ENCODE measurements around the gene LTF. TPM values are rescaled to one million over a fixed set of nuclear protein-coding genes. Genes with fewer than 3 reads are reported as not detected.

The LTF gene
- total and polyA plus RNA-seq, 10 of the 15 experiments (the other 5 are each of a cell fraction or from before 2014, with no cell fraction given): 0.03 to 0.31 TPM; not detected in 8

DNA sequence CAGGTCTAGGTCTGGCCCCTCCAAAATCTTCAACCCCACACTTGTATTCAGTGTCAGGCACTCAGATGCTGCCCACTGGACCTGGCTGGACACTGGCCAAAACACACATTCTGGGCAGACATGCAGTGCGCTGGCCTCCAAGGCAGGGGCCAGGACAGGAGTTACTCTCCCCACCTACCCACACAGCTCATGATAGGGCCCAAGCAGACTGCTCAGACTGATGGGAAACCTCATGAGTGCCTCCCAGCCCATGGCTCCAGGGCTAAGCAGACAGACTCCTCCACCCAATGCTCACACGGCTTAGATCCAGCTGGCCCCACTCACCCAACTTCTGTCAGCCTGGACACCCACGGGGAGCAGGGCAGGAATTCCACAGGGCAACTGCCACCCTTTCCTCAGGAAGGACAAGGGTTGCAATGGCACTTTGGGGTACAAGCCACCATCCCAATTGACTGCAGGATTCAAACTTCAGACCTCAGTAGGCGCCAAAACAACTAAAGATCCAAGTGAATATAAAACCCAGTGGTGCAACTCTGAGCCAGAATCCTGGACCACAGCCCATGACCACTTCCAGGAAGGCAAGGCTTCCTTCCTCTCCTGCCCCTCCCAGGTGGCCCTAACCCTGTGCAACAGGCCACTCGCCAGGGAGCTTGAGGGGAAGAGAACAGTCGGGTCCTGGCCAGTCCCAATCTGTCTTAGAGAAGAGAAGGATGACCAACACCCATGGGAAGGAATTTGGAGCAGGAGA is 1.4 kb downstream of the LTF start (continued):
- TF ChIP-seq NFYA (IDR thresholded peaks at IDR 0.05; ENCODE audit: borderline replicate concordance, low read depth, low read length) (no peak), PAX5 (IDR thresholded peaks at IDR 0.05; ENCODE audit: borderline replicate concordance, low read depth, low read length) (no peak), MTA2 (IDR thresholded peaks at IDR 0.05; ENCODE audit: low read depth) (no peak), ZNF384 (IDR thresholded peaks at IDR 0.05; ENCODE audit: borderline replicate concordance, low read depth, low read length) (no peak), BRCA1 (IDR thresholded peaks at IDR 0.05; ENCODE audit: low read depth, low read length) (no peak), RAD51 (IDR thresholded peaks at IDR 0.05) (no peak), IRF5 (IDR thresholded peaks at IDR 0.05; ENCODE audit: borderline replicate concordance) (no peak), E4F1 (IDR thresholded peaks at IDR 0.05; ENCODE audit: borderline replicate concordance, partially characterized antibody) (no peak), CREB1 (IDR thresholded peaks at IDR 0.05; ENCODE audit: low read depth) (no peak)
- TF ChIP-seq, protein P1, sequence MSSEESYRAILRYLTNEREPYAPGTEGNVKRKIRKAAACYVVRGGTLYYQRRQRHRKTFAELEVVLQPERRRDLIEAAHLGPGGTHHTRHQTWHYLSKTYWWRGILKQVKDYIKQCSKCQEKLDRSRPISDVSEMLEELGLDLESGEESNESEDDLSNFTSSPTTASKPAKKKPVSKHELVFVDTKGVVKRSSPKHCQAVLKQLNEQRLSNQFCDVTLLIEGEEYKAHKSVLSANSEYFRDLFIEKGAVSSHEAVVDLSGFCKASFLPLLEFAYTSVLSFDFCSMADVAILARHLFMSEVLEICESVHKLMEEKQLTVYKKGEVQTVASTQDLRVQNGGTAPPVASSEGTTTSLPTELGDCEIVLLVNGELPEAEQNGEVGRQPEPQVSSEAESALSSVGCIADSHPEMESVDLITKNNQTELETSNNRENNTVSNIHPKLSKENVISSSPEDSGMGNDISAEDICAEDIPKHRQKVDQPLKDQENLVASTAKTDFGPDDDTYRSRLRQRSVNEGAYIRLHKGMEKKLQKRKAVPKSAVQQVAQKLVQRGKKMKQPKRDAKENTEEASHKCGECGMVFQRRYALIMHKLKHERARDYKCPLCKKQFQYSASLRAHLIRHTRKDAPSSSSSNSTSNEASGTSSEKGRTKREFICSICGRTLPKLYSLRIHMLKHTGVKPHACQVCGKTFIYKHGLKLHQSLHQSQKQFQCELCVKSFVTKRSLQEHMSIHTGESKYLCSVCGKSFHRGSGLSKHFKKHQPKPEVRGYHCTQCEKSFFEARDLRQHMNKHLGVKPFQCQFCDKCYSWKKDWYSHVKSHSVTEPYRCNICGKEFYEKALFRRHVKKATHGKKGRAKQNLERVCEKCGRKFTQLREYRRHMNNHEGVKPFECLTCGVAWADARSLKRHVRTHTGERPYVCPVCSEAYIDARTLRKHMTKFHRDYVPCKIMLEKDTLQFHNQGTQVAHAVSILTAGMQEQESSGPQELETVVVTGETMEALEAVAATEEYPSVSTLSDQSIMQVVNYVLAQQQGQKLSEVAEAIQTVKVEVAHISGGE (CRISPR knock-in tag; IDR thresholded peaks at IDR 0.05): no peak

All from GM12878 (cell line).